ENCODE results near the gene MYRF. TPM values are rescaled to one million over a fixed set of nuclear protein-coding genes. Genes with fewer than 3 reads are reported as not detected.

MYRF gene
- total RNA-seq, 2 experiments from 2014 or later = 0.25 to 0.57 TPM

DNA sequence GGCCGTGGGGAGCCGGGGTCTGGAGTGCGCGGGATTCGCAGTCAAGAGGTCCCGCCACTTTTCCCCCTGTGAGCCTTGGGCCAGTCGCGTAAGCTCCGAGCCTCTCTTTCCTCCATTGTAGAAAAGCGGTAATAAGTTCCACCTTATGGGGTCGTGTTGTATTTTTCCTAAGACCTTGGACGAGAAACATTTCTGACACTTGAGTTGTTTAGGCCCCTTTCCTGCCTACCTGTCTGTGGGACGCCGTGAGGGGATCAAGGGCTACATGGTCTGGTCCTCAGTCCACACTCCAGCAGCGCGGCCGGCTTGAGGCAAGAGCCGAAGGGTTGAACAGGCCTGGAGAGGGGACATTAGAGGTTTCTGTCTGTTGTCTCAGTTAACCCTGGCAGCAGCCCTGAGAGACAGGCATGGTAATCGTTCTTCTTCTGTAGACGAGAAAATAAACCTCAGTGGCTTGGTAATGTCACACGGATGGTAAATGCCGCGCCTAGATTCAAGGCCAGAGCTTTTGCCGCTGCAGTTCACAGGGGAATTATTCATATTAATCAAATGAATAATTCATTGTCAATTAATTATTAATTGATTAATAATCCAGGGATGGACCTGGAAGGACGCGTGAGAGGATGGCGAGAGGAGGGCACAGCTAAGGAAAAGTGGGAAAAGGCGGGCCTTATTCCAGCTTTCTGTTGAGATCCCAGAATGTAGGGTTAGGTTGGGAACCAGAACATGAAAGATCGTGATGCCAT lies 40.8 kb downstream of the MYRF start:
- intact Hi-C loops (cut with DNase I, micrococcal nuclease) = loop anchor here (2.0 to 5.0 kb wide), 3 partner anchors 24 to 934 kb away; partner anchors contain the start of genes FADS1 (in 1 of the 2), HNRNPUL2 (in 1 of the 2), INCENP (in 1 of the 2) and TTC9C (in 1 of the 2)
- peaks cover 44% of the 10 kb centered on the region for H3K4me1 Mint-ChIP-seq
- ChIA-PET POLR2A (interaction anchor here (0.6 to 1.8 kb wide), 4 partner anchors 11 to 106 kb away, joined by 3 to 5 read pairs (median 3); no protein-coding TSS in a partner anchor), CTCF (interaction anchor here (0.6 to 9.4 kb wide), 11 partner anchors 9 to 289 kb away, joined by 3 to 115 read pairs (median 4); partner anchors contain the start of gene FADS1)
- DNase-seq (peak; percentile 22), ATAC-seq (peak; percentile 33)
- H3K27ac Mint-ChIP-seq = peak overlapping the region; percentile 98
- peaks cover 51% of the 10 kb centered on the region for H3K36me3 Mint-ChIP-seq (ENCODE audit: low read depth)
- H3K9me3 Mint-ChIP-seq (ENCODE audit: low read depth) = no peaks in the 10 kb centered on the region
- H3K4me3 Mint-ChIP-seq = peak overlapping the region; percentile 92
- H3K27me3 Mint-ChIP-seq = no peaks in the 10 kb centered on the region

GRCh38 chr11:61793829-61794204 lies 41.4 kb downstream of the MYRF start:
- peaks cover 53% of the 10 kb centered on the region for H3K36me3 Mint-ChIP-seq (ENCODE audit: low read depth)
- POLR2A ChIA-PET = interaction anchor here (1.0 to 1.8 kb wide), 2 partner anchors 21 to 34 kb away, joined by 3 to 5 read pairs; no protein-coding TSS in a partner anchor
- DNase-seq (no peak), ATAC-seq (no peak)
- peaks cover 44% of the 10 kb centered on the region for H3K4me1 Mint-ChIP-seq
- H3K9me3 Mint-ChIP-seq (ENCODE audit: low read depth) = no peaks in the 10 kb centered on the region
- intact Hi-C loops (cut with DNase I, micrococcal nuclease) = loop anchor here (2.0 to 5.0 kb wide), 3 partner anchors 23 to 933 kb away; partner anchors contain the start of genes FADS1 (in 1 of the 2), HNRNPUL2 (in 1 of the 2), INCENP (in 1 of the 2) and TTC9C (in 1 of the 2)
- H3K27me3 Mint-ChIP-seq = no peaks in the 10 kb centered on the region
- peak overlapping the region; percentile 89 for H3K27ac Mint-ChIP-seq
- H3K4me3 Mint-ChIP-seq = peak overlapping the region; percentile 92
- CTCF ChIA-PET = interaction anchor here (0.6 to 9.4 kb wide), 6 partner anchors 8 to 288 kb away, joined by 3 to 115 read pairs (median 4); partner anchors contain the start of gene FADS1

DNA sequence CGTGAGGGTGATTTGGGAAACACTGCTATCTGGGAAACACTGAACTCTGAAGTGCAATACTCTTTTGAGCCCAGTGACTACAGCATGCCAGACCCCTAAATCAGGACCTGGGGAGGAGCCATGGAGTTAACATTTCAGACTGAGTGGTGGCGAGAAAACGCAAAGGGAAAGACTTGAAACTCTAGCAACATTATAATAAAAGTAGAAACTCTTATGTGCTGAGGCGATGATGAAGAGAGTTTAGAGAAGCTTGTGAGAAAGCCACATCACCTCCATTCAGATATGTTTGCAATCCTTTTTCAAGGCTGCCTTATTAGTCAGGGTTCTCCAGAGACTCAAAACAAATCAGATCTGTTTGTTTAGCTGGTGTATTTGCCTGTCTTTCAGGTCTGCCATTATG lies 42.1 kb downstream of the MYRF start:
- POLR2A ChIA-PET = interaction anchor here (1.8 kb wide), 1 partner anchor 21 kb away, joined by 5 read pairs; no protein-coding TSS in a partner anchor
- Mint-ChIP-seq H3K4me1 (peaks cover 44% of the 10 kb centered on the region), H3K4me3 (peak overlapping the region; percentile 38), H3K27ac (no peak overlapping the region), H3K36me3 (ENCODE audit: low read depth) (peaks cover 52% of the 10 kb centered on the region), H3K27me3 (no peaks in the 10 kb centered on the region), H3K9me3 (ENCODE audit: low read depth) (no peaks in the 10 kb centered on the region)
- no peak for DNase-seq
- ATAC-seq = no peak
- intact Hi-C loops (cut with DNase I, micrococcal nuclease) = loop anchor here (5.0 kb wide), 2 partner anchors 328 to 933 kb away; partner anchors contain the start of genes HNRNPUL2 (in 1 of the 2), INCENP (in 1 of the 2) and TTC9C (in 1 of the 2)
- CTCF ChIA-PET = interaction anchor here (0.6 to 9.4 kb wide), 3 partner anchors 20 to 157 kb away, joined by 3 to 115 read pairs (median 3); partner anchors contain the start of gene FADS1

DNA sequence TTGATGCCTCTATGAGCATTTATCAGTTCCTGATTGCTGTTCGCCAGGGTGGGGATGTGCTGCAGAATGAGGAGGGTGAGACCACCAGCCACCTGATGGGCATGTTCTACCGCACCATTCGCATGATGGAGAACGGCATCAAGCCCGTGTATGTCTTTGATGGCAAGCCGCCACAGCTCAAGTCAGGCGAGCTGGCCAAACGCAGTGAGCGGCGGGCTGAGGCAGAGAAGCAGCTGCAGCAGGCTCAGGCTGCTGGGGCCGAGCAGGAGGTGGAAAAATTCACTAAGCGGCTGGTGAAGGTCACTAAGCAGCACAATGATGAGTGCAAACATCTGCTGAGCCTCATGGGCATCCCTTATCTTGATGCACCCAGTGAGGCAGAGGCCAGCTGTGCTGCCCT lies 43.0 kb downstream of the MYRF start:
- H3K9me3 Mint-ChIP-seq (ENCODE audit: low read depth) = no peaks in the 10 kb centered on the region
- intact Hi-C loops (cut with DNase I, micrococcal nuclease) = loop anchor here in 1 of 2 experiments (5.0 kb wide), 1 partner anchor 102 kb away; no protein-coding TSS in a partner anchor
- no peak overlapping the region for H3K27ac Mint-ChIP-seq
- peaks cover 52% of the 10 kb centered on the region for H3K36me3 Mint-ChIP-seq (ENCODE audit: low read depth)
- H3K4me1 Mint-ChIP-seq = peaks cover 40% of the 10 kb centered on the region
- ATAC-seq (no peak), DNase-seq (no peak)
- ChIA-PET CTCF (interaction anchor here (0.7 to 9.4 kb wide), 7 partner anchors 19 to 350 kb away, joined by 3 to 115 read pairs (median 3); partner anchors contain the start of gene FADS1), POLR2A (interaction anchor here (0.6 kb wide), 1 partner anchor 339 kb away, joined by 4 read pairs; no protein-coding TSS in a partner anchor)
- peak overlapping the region; percentile 38 for H3K4me3 Mint-ChIP-seq
- no peaks in the 10 kb centered on the region for H3K27me3 Mint-ChIP-seq

- H3K4me3 Mint-ChIP-seq = no peak overlapping the region
- ATAC-seq (no peak), DNase-seq (no peak)
- H3K27ac Mint-ChIP-seq = no peak overlapping the region
- ChIA-PET POLR2A (interaction anchor here (0.6 kb wide), 1 partner anchor 339 kb away, joined by 4 read pairs; no protein-coding TSS in a partner anchor), CTCF (interaction anchor here (0.6 to 9.4 kb wide), 17 partner anchors 9 to 747 kb away, joined by 3 to 115 read pairs (median 7); partner anchors contain the start of genes FADS1 and FADS2)
- H3K36me3 Mint-ChIP-seq (ENCODE audit: low read depth) = peaks cover 54% of the 10 kb centered on the region
- no peaks in the 10 kb centered on the region for H3K9me3 Mint-ChIP-seq (ENCODE audit: low read depth)
- peaks cover 36% of the 10 kb centered on the region for H3K4me1 Mint-ChIP-seq
- intact Hi-C loops (cut with DNase I, micrococcal nuclease) = loop anchor here (2.0 to 5.0 kb wide), 2 partner anchors 75 to 101 kb away; no protein-coding TSS in a partner anchor
- no peaks in the 10 kb centered on the region for H3K27me3 Mint-ChIP-seq
Measured at GRCh38 chr11:61795876-61796526, 43.6 kb downstream of the MYRF start.

GRCh38 chr11:61797263-61797944 lies 45.0 kb downstream of the MYRF start:
- ATAC-seq = no peak
- Mint-ChIP-seq H3K27ac (no peak overlapping the region), H3K4me3 (no peak overlapping the region)

GRCh38 chr11:61799665-61800284 lies 47.3 kb downstream of the MYRF start:
- CTCF ChIA-PET = interaction anchor here (9.4 kb wide), 1 partner anchor 14 kb away, joined by 115 read pairs; the partner anchor contains the start of gene FADS1
- POLR2A ChIA-PET = no interaction called here
- intact Hi-C loops (cut with DNase I, micrococcal nuclease) = loop anchor here in 1 of 2 experiments (5.0 kb wide), 1 partner anchor 98 kb away; no protein-coding TSS in a partner anchor
- ATAC-seq = no peak
- Mint-ChIP-seq H3K4me3 (no peak overlapping the region), H3K27me3 (no peaks in the 10 kb centered on the region), H3K27ac (no peak overlapping the region), H3K4me1 (peaks cover 21% of the 10 kb centered on the region), H3K9me3 (ENCODE audit: low read depth) (no peaks in the 10 kb centered on the region), H3K36me3 (ENCODE audit: low read depth) (peaks cover 52% of the 10 kb centered on the region)
- DNase-seq = no peak

More at GRCh38 chr11:61797263-61797944, 45.0 kb downstream of the MYRF start:
- intact Hi-C loops (cut with DNase I, micrococcal nuclease) = loop anchor here (1.0 to 5.0 kb wide), 7 partner anchors 19 to 311 kb away; no protein-coding TSS in a partner anchor
- POLR2A ChIA-PET = interaction anchor here (1.0 to 2.2 kb wide), 2 partner anchors 11 to 18 kb away, joined by 3 to 8 read pairs; no protein-coding TSS in a partner anchor
- peaks cover 48% of the 10 kb centered on the region for H3K36me3 Mint-ChIP-seq (ENCODE audit: low read depth)
- CTCF ChIA-PET = interaction anchor here (0.7 to 9.4 kb wide), 33 partner anchors 9 to 745 kb away, joined by 3 to 115 read pairs (median 4); partner anchors contain the start of genes FADS1 and FADS2
- DNase-seq = peak; percentile 82
- H3K4me1 Mint-ChIP-seq = peaks cover 29% of the 10 kb centered on the region
- H3K9me3 Mint-ChIP-seq (ENCODE audit: low read depth) = no peaks in the 10 kb centered on the region
- H3K27me3 Mint-ChIP-seq = no peaks in the 10 kb centered on the region

GRCh38 chr11:61800331-61801281 lies 48.2 kb downstream of the MYRF start:
- DNase-seq (no peak), ATAC-seq (no peak)
- Mint-ChIP-seq H3K4me3 (no peak overlapping the region), H3K4me1 (peaks cover 14% of the 10 kb centered on the region), H3K36me3 (ENCODE audit: low read depth) (peaks cover 44% of the 10 kb centered on the region), H3K27ac (no peak overlapping the region), H3K9me3 (ENCODE audit: low read depth) (no peaks in the 10 kb centered on the region), H3K27me3 (no peaks in the 10 kb centered on the region)
- ChIA-PET CTCF (interaction anchor here (1.6 to 9.4 kb wide), 2 partner anchors 14 to 70 kb away, joined by 6 to 115 read pairs; partner anchors contain the start of gene FADS1), POLR2A (interaction anchor here (1.4 kb wide), 1 partner anchor 15 kb away, joined by 3 read pairs; no protein-coding TSS in a partner anchor)
- intact Hi-C loops (cut with DNase I, micrococcal nuclease) = no loop called here

- Mint-ChIP-seq H3K9me3 (ENCODE audit: low read depth) (no peaks in the 10 kb centered on the region), H3K36me3 (ENCODE audit: low read depth) (peaks cover 34% of the 10 kb centered on the region), H3K4me3 (no peak overlapping the region), H3K27ac (no peak overlapping the region), H3K27me3 (no peaks in the 10 kb centered on the region), H3K4me1 (no peaks in the 10 kb centered on the region)
- ChIA-PET CTCF (interaction anchor here (0.6 to 1.1 kb wide), 2 partner anchors 10 to 12 kb away, joined by 3 to 5 read pairs; partner anchors contain the start of genes FEN1 and TMEM258), POLR2A (interaction anchor here (0.7 kb wide), 1 partner anchor 42 kb away, joined by 3 read pairs; no protein-coding TSS in a partner anchor)
- DNase-seq (no peak), ATAC-seq (no peak)
- intact Hi-C loops (cut with DNase I, micrococcal nuclease) = no loop called here
Measured at GRCh38 chr11:61802605-61803004, 50.2 kb downstream of the MYRF start.

Data from activated CD4-positive, alpha-beta T cell treated with anti-CD3 and anti-CD28 coated beads for 36 hours (primary cell).